DND-41 (cell line): ENCODE measurements around the gene COX14.

Experiments used
- ATAC-seq: fragments of 200-7000 bp; cut with Tn5 transposase; 3 replicates; pipeline ENCODE4 v1.9.1; 2021; ENCODE audit warnings: low read depth; ENCODE audit not compliant: insufficient read depth
- DNase-seq: peaks from one replicate; pipeline ENCODE4 v3.0.0-alpha.2; 2020
- H2AFZ ChIP-seq: 2 replicates; pipeline ENCODE4 v1.6.0; 2012; ENCODE audit warnings: low read depth, low read length
- H3K27ac ChIP-seq: 2 replicates; pipeline ENCODE4 v1.5.1; 2012; ENCODE audit warnings: low read length, inconsistent platforms
- H3K27me3 ChIP-seq: fragments of 200-600 bp; sonication (generic); 2 replicates; pipeline ENCODE4 v1.6.0; 2012; ENCODE audit warnings: low read length, mild to moderate bottlenecking, inconsistent platforms; ENCODE audit not compliant: insufficient read depth, poor library complexity
- H3K36me3 ChIP-seq: 2 replicates; pipeline ENCODE4 v1.5.1; 2012; ENCODE audit warnings: low read length, inconsistent platforms; ENCODE audit not compliant: insufficient read depth
- H3K4me1 ChIP-seq: 2 replicates; pipeline ENCODE4 v1.5.1; 2012; ENCODE audit warnings: mild to moderate bottlenecking, low read length; ENCODE audit not compliant: insufficient read depth
- H3K4me2 ChIP-seq: 2 replicates; pipeline ENCODE4 v1.6.0; 2012; ENCODE audit warnings: mild to moderate bottlenecking, moderate library complexity, low read length, inconsistent platforms; ENCODE audit not compliant: insufficient read depth
- H3K4me3 ChIP-seq, 2 experiments: fragments of 200-600 bp in 1 of 2; shearing (Covaris generic) in 1 of 2; 2 replicates each; pipeline ENCODE4 v1.5.1; 2012 to 2016; ENCODE audit warnings: inconsistent platforms in 2 of 2, low read length in 2 of 2, mild to moderate bottlenecking in 2 of 2, low read depth in 1 of 2, moderate library complexity in 1 of 2
- H3K79me2 ChIP-seq: 2 replicates; pipeline ENCODE4 v1.6.0; 2012; ENCODE audit warnings: low read length, inconsistent platforms; ENCODE audit not compliant: insufficient read depth
- H3K9ac ChIP-seq: 2 replicates; pipeline ENCODE4 v1.6.0; 2012; ENCODE audit warnings: low read depth, mild to moderate bottlenecking, inconsistent platforms, low read length, moderate library complexity
- H3K9me3 ChIP-seq: 2 replicates; pipeline ENCODE4 v1.5.1; 2012; ENCODE audit warnings: low read length, moderate library complexity, mild to moderate bottlenecking, inconsistent platforms; ENCODE audit not compliant: insufficient read depth, severe bottlenecking
- H4K20me1 ChIP-seq: 2 replicates; pipeline ENCODE4 v1.6.0; 2012; ENCODE audit warnings: low read length; ENCODE audit not compliant: insufficient read depth
- EZH2 ChIP-seq: IDR thresholded peaks from 3 replicates; pipeline ENCODE4 v1.6.1; 2012; ENCODE audit warnings: borderline replicate concordance, low read depth, mild to moderate bottlenecking, moderate library complexity, low read length, inconsistent platforms; ENCODE audit not compliant: severe bottlenecking
- TF ChIP-seq, protein P1 (sequence below): IDR thresholded peaks from 2 replicates; pipeline ENCODE4 v1.5.1; 2012; ENCODE audit warnings: borderline replicate concordance, low read length, moderate library complexity, mild to moderate bottlenecking; ENCODE audit not compliant: poor library complexity, severe bottlenecking; ENCODE audit errors: extremely low read depth

The COX14 gene

GRCh38 chr12:50110127-50110761, 1.8 kb upstream of the COX14 start:
- peak overlapping the region; percentile 12 for H3K9ac ChIP-seq
- H3K4me1 ChIP-seq: peaks cover 33% of the 10 kb centered on the region
- H3K4me2 ChIP-seq: no peak overlapping the region
- H3K27ac ChIP-seq: no peak overlapping the region
- peaks cover 4% of the 10 kb centered on the region; the same call in 1 of the 2 replicates for H3K36me3 ChIP-seq
- peaks cover 30% of the 10 kb centered on the region for H3K79me2 ChIP-seq
- H2AFZ ChIP-seq: peak overlapping the region; percentile 23; the same call in 1 of the 2 replicates
- TF ChIP-seq, protein P1, sequence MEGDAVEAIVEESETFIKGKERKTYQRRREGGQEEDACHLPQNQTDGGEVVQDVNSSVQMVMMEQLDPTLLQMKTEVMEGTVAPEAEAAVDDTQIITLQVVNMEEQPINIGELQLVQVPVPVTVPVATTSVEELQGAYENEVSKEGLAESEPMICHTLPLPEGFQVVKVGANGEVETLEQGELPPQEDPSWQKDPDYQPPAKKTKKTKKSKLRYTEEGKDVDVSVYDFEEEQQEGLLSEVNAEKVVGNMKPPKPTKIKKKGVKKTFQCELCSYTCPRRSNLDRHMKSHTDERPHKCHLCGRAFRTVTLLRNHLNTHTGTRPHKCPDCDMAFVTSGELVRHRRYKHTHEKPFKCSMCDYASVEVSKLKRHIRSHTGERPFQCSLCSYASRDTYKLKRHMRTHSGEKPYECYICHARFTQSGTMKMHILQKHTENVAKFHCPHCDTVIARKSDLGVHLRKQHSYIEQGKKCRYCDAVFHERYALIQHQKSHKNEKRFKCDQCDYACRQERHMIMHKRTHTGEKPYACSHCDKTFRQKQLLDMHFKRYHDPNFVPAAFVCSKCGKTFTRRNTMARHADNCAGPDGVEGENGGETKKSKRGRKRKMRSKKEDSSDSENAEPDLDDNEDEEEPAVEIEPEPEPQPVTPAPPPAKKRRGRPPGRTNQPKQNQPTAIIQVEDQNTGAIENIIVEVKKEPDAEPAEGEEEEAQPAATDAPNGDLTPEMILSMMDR: no peak
- no peak for TF ChIP-seq EZH2
- DNase-seq: no peak
- no peaks in the 10 kb centered on the region for H3K27me3 ChIP-seq
- H3K9me3 ChIP-seq: no peaks in the 10 kb centered on the region
- ATAC-seq: no peak
- H4K20me1 ChIP-seq: peaks cover 2% of the 10 kb centered on the region
- no peak overlapping the region for H3K4me3 ChIP-seq

GRCh38 chr12:50110762-50111351, 1.2 kb upstream of the COX14 start:
- peak overlapping the region in 1 of 2 experiments; percentile 57; a peak in 1 of 4 replicates for H3K4me3 ChIP-seq
- H3K36me3 ChIP-seq: peaks cover 8% of the 10 kb centered on the region
- ATAC-seq (no peak), DNase-seq (no peak)
- H3K79me2 ChIP-seq: peaks cover 36% of the 10 kb centered on the region
- H3K27ac ChIP-seq: no peak overlapping the region
- TF ChIP-seq, protein P1: no peak
- TF ChIP-seq EZH2: no peak
- peak overlapping the region; percentile 80 for H2AFZ ChIP-seq
- peaks cover 33% of the 10 kb centered on the region for H3K4me1 ChIP-seq
- no peaks in the 10 kb centered on the region for H3K27me3 ChIP-seq
- peak overlapping the region; percentile 80 for H3K4me2 ChIP-seq
- peak overlapping the region; percentile 42 for H3K9ac ChIP-seq
- no peaks in the 10 kb centered on the region for H3K9me3 ChIP-seq
- peaks cover 2% of the 10 kb centered on the region for H4K20me1 ChIP-seq

GRCh38 chr12:50111395-50111692, 692 bp upstream of the COX14 start:
- Histone ChIP-seq H3K27me3 (no peaks in the 10 kb centered on the region), H3K9me3 (no peaks in the 10 kb centered on the region), H3K27ac (0 out of 2 replicates have a peak overlapping the region, but pooled peaks have one; percentile 48), H4K20me1 (peaks cover 2% of the 10 kb centered on the region), H3K4me3 (peak overlapping the region in 1 of 2 experiments; percentile 57; a peak in 2 of 4 replicates), H2AFZ (peak overlapping the region; percentile 80), H3K4me1 (peaks cover 33% of the 10 kb centered on the region), H3K4me2 (peak overlapping the region; percentile 80), H3K36me3 (peaks cover 13% of the 10 kb centered on the region), H3K79me2 (peaks cover 41% of the 10 kb centered on the region), H3K9ac (peak overlapping the region; percentile 42)
- ATAC-seq (no peak), DNase-seq (no peak)
- no peak for TF ChIP-seq EZH2
- TF ChIP-seq, protein P1: no peak
